ENCODE measurements around the gene PLEKHA1. TPM values are rescaled to one million over a fixed set of nuclear protein-coding genes. Genes with fewer than 3 reads are reported as not detected.

PLEKHA1 gene
- total and polyA plus RNA-seq, 4 donors = 15.9 to 29.2 (median 22.9) TPM

DNA sequence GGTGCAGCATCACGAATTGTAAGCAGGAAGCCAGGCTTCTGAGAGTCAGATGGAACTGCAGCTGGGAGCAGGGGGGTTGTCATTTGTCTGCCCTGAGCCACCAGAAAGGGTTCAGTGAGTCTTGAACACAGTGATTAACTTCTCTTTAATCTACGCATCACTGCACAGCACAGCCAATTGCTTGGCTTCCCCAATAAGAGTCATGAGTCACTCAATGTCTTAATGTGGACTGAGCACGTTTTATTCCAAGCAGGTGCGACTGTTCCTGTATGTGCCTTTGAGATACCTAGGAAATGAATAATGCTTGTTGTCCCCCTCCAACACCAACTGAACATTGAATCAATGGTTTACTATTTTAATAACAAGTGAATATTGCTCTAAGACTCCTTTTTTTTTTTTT is 26.0 kb upstream of the PLEKHA1 start:
- no peak overlapping the region for H3K4me3 ChIP-seq (ENCODE audit: low read depth in 1 of 3, low read length in 3 of 3)
- H3K27me3 ChIP-seq (ENCODE audit: control insufficient read depth in 4 of 4, insufficient read depth in 4 of 4, low read length in 3 of 4) = no peaks in the 10 kb centered on the region
- no peak overlapping the region for H3K9ac ChIP-seq (ENCODE audit: low read depth in 1 of 2, low read length in 2 of 2)
- WGBS = 90% methylated on average over 4 of the region's 4 CpGs
- peaks cover 0 to 2% (median 0%) of the 10 kb centered on the region in 4 donors for H3K4me1 ChIP-seq (ENCODE audit: control insufficient read depth in 4 of 4, insufficient read depth in 4 of 4, low read length in 3 of 4)
- H3K9me3 ChIP-seq (ENCODE audit: control insufficient read depth in 4 of 4, low read length in 3 of 4) = no peaks in the 10 kb centered on the region
- H3K36me3 ChIP-seq (ENCODE audit: control insufficient read depth in 4 of 4, insufficient read depth in 3 of 4, low read depth in 1 of 4, low read length in 3 of 4) = no peaks in the 10 kb centered on the region
- TF ChIP-seq NR2F2 (IDR thresholded peaks at IDR 0.05) (no peak), YY1 (IDR thresholded peaks at IDR 0.05) (no peak), SP1 (IDR thresholded peaks at IDR 0.05) (no peak), RAD21 (IDR thresholded peaks at IDR 0.05) (no peak), TAF1 (conservative IDR thresholded peaks at IDR 0.05) (no peak), EGR1 (IDR thresholded peaks at IDR 0.05; ENCODE audit: low read depth in 2 of 2) (no peak), ATF3 (IDR thresholded peaks at IDR 0.05) (no peak), REST (IDR thresholded peaks at IDR 0.05) (no peak), GABPA (IDR thresholded peaks at IDR 0.05 in 1 of 2, conservative IDR thresholded peaks at IDR 0.05 in 1 of 2) (no peak), JUND (IDR thresholded peaks at IDR 0.05) (no peak), HNF4G (IDR thresholded peaks at IDR 0.05) (no peak), FOXA2 (IDR thresholded peaks at IDR 0.05) (no peak), FOXA1 (IDR thresholded peaks at IDR 0.05) (no peak), RXRA (IDR thresholded peaks at IDR 0.05) (no peak)
- TF ChIP-seq, protein P1, sequence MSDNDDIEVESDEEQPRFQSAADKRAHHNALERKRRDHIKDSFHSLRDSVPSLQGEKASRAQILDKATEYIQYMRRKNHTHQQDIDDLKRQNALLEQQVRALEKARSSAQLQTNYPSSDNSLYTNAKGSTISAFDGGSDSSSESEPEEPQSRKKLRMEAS (IDR thresholded peaks at IDR 0.05) = no peak
- TF ChIP-seq, protein P2, sequence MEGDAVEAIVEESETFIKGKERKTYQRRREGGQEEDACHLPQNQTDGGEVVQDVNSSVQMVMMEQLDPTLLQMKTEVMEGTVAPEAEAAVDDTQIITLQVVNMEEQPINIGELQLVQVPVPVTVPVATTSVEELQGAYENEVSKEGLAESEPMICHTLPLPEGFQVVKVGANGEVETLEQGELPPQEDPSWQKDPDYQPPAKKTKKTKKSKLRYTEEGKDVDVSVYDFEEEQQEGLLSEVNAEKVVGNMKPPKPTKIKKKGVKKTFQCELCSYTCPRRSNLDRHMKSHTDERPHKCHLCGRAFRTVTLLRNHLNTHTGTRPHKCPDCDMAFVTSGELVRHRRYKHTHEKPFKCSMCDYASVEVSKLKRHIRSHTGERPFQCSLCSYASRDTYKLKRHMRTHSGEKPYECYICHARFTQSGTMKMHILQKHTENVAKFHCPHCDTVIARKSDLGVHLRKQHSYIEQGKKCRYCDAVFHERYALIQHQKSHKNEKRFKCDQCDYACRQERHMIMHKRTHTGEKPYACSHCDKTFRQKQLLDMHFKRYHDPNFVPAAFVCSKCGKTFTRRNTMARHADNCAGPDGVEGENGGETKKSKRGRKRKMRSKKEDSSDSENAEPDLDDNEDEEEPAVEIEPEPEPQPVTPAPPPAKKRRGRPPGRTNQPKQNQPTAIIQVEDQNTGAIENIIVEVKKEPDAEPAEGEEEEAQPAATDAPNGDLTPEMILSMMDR (IDR thresholded peaks at IDR 0.05; ENCODE audit: low read depth, low read length, missing input control) = no peak
- TF ChIP-seq, protein P3, sequence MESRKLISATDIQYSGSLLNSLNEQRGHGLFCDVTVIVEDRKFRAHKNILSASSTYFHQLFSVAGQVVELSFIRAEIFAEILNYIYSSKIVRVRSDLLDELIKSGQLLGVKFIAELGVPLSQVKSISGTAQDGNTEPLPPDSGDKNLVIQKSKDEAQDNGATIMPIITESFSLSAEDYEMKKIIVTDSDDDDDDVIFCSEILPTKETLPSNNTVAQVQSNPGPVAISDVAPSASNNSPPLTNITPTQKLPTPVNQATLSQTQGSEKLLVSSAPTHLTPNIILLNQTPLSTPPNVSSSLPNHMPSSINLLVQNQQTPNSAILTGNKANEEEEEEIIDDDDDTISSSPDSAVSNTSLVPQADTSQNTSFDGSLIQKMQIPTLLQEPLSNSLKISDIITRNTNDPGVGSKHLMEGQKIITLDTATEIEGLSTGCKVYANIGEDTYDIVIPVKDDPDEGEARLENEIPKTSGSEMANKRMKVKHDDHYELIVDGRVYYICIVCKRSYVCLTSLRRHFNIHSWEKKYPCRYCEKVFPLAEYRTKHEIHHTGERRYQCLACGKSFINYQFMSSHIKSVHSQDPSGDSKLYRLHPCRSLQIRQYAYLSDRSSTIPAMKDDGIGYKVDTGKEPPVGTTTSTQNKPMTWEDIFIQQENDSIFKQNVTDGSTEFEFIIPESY (IDR thresholded peaks at IDR 0.05) = no peak
- DNase-seq (ENCODE audit: low spot score) = no peak
- H3K27ac ChIP-seq (ENCODE audit: low read depth in 1 of 2, low read length in 2 of 2) = no peak overlapping the region

DNA sequence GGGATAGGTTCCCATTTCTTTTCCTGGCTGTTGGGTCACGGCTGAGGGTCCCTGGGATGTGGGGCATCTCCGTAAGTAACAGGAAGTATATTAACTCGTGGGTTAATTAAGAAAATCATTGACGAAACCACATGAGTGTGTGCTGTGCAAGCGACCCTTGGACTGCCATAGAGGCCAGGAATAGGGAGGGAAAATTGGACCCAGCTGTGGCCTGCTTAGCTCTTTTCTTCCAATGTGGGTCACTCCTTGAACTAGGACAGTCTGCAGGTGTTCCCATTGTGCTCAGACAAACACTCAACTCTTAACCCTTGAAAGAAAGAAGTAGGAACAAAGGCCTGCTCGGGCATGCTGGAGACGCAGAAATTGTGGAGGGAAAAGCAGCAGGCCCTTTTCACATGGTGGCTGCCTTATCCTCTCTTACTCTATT is 25.6 kb upstream of the PLEKHA1 start:
- Histone ChIP-seq H3K4me3 (ENCODE audit: low read depth in 1 of 3, low read length in 3 of 3) (no peak overlapping the region), H3K9me3 (ENCODE audit: control insufficient read depth in 4 of 4, low read length in 3 of 4) (no peaks in the 10 kb centered on the region), H3K27ac (ENCODE audit: low read depth in 1 of 2, low read length in 2 of 2) (no peak overlapping the region), H3K36me3 (ENCODE audit: control insufficient read depth in 4 of 4, insufficient read depth in 3 of 4, low read depth in 1 of 4, low read length in 3 of 4) (no peaks in the 10 kb centered on the region), H3K4me1 (ENCODE audit: control insufficient read depth in 4 of 4, insufficient read depth in 4 of 4, low read length in 3 of 4) (peaks cover 0 to 2% (median 0%) of the 10 kb centered on the region in 4 donors), H3K27me3 (ENCODE audit: control insufficient read depth in 4 of 4, insufficient read depth in 4 of 4, low read length in 3 of 4) (no peaks in the 10 kb centered on the region), H3K9ac (ENCODE audit: low read depth in 1 of 2, low read length in 2 of 2) (no peak overlapping the region)
- WGBS = 65% methylated on average over 7 of the region's 7 CpGs
- DNase-seq (ENCODE audit: low spot score) = no peak
- TF ChIP-seq HNF4A (conservative IDR thresholded peaks at IDR 0.05) (peak; percentile 30 to 54), SP1 (IDR thresholded peaks at IDR 0.05) (peak; percentile 35)
- TF ChIP-seq, protein P3 (IDR thresholded peaks at IDR 0.05) = no peak

All from liver (tissue), 9 donors.